Prostate gland (tissue), 2 donors: ENCODE measurements around the gene ZC3H12C.

Experiments used
- POLR2AphosphoS5 ChIP-seq: sonication (generic); formaldehyde crosslinking; IDR thresholded peaks from one replicate; pipeline ENCODE4 v1.6.1; 2017; ENCODE audit warnings: antibody characterized with exemption
- TF ChIP-seq, protein P1 (sequence below), 4 experiments: fragments of 200-600 bp in 2 of 4; fragments of 450-650 bp in 2 of 4; sonication (generic) in 2 of 4; IDR thresholded peaks; 1 replicate in 3 of 4; 2 replicates in 1 of 4; pipeline ENCODE4 v1.5.1; 2016 to 2019; ENCODE audit warnings: antibody characterized with exemption in 4 of 4, mild to moderate bottlenecking in 2 of 4, moderate library complexity in 2 of 4

DNA sequence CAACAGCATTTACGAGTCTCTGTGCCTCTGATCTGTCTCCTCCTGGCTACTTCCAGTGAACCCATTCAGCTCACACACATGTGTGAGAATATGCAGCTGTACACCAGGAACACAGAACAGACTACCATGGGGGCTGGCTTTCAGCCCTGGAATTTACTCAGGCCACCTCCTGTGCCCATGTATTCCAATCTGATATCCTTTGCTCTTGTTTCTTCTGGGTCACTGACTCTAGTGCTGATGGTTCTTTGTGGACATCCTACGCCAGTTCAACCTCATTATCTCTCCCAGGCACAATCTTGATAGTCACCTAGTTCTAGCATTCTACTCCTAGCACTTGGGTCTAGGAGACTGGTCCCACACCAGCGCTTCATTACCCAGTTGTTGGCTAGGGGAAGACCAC lies 23.0 kb upstream of the ZC3H12C start:
- TF ChIP-seq POLR2AphosphoS5: no peak
- TF ChIP-seq, protein P1, sequence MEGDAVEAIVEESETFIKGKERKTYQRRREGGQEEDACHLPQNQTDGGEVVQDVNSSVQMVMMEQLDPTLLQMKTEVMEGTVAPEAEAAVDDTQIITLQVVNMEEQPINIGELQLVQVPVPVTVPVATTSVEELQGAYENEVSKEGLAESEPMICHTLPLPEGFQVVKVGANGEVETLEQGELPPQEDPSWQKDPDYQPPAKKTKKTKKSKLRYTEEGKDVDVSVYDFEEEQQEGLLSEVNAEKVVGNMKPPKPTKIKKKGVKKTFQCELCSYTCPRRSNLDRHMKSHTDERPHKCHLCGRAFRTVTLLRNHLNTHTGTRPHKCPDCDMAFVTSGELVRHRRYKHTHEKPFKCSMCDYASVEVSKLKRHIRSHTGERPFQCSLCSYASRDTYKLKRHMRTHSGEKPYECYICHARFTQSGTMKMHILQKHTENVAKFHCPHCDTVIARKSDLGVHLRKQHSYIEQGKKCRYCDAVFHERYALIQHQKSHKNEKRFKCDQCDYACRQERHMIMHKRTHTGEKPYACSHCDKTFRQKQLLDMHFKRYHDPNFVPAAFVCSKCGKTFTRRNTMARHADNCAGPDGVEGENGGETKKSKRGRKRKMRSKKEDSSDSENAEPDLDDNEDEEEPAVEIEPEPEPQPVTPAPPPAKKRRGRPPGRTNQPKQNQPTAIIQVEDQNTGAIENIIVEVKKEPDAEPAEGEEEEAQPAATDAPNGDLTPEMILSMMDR (IDR thresholded peaks at IDR 0.05): no peak
